C4-2B (cell line): ENCODE results near the gene CAMK4.
"Not testable (repeated sequence)": the region's sequence is repeated elsewhere in the genome, so short reads cannot be mapped to it uniquely, and the experiment has no call there.

Experiments
- H3K27ac ChIP-seq: fragments of 450-650 bp; 2 replicates; pipeline ENCODE4 v1.5.1; 2017
- ZFX ChIP-seq: fragments of 450-650 bp; IDR thresholded peaks from 2 replicates; pipeline ENCODE4 v1.6.1; 2017
- TF ChIP-seq, protein P1 (sequence below): fragments of 450-650 bp; conservative IDR thresholded peaks from 2 replicates; pipeline ENCODE4 v1.5.1; 2017; ENCODE audit warnings: mild to moderate bottlenecking

The CAMK4 gene

GRCh38 chr5:111246459-111246858 lies 22.3 kb downstream of the CAMK4 start:
- H3K27ac ChIP-seq, result no peak overlapping the region
- no peak for TF ChIP-seq ZFX
- TF ChIP-seq, protein P1, sequence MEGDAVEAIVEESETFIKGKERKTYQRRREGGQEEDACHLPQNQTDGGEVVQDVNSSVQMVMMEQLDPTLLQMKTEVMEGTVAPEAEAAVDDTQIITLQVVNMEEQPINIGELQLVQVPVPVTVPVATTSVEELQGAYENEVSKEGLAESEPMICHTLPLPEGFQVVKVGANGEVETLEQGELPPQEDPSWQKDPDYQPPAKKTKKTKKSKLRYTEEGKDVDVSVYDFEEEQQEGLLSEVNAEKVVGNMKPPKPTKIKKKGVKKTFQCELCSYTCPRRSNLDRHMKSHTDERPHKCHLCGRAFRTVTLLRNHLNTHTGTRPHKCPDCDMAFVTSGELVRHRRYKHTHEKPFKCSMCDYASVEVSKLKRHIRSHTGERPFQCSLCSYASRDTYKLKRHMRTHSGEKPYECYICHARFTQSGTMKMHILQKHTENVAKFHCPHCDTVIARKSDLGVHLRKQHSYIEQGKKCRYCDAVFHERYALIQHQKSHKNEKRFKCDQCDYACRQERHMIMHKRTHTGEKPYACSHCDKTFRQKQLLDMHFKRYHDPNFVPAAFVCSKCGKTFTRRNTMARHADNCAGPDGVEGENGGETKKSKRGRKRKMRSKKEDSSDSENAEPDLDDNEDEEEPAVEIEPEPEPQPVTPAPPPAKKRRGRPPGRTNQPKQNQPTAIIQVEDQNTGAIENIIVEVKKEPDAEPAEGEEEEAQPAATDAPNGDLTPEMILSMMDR, result no peak

DNA sequence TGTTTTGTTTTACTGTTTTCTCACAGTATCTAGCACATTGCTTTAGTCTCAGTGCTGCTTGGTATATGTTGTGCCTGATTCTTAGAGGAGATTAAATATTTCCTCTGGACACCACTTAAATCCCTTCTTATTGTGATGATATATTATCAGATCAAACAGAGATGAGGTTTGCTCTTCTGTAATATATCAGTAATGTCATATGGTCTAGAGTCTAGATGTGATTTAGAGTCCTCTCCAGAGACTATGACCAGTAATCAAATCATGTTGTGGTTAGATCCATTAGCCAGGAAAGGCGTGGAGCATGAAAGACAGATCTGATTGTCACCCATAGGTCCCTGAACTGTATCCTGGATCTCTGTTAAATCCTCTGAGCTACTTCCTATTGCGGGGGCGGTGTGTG lies 24.4 kb downstream of the CAMK4 start:
- TF ChIP-seq ZFX, result no peak
- TF ChIP-seq, protein P1, result no peak
- H3K27ac ChIP-seq, result no peak overlapping the region

GRCh38 chr5:111251921-111252320 lies 27.7 kb downstream of the CAMK4 start:
- H3K27ac ChIP-seq, result no peak overlapping the region
- TF ChIP-seq ZFX, result no peak
- TF ChIP-seq, protein P1, result no peak

- TF ChIP-seq ZFX, result no peak
- TF ChIP-seq, protein P1, result no peak
- H3K27ac ChIP-seq, result no peak overlapping the region
Observed at GRCh38 chr5:111252799-111253545, 28.8 kb downstream of the CAMK4 start.

- H3K27ac ChIP-seq, result no peak overlapping the region
Observed at GRCh38 chr5:111254613-111255012, 30.4 kb downstream of the CAMK4 start.

GRCh38 chr5:111255169-111255568 lies 31.0 kb downstream of the CAMK4 start:
- no peak for TF ChIP-seq ZFX
- TF ChIP-seq, protein P1, result no peak
- no peak overlapping the region for H3K27ac ChIP-seq

More at GRCh38 chr5:111254613-111255012, 30.4 kb downstream of the CAMK4 start:
- TF ChIP-seq ZFX, result no peak
- TF ChIP-seq, protein P1, result no peak

DNA sequence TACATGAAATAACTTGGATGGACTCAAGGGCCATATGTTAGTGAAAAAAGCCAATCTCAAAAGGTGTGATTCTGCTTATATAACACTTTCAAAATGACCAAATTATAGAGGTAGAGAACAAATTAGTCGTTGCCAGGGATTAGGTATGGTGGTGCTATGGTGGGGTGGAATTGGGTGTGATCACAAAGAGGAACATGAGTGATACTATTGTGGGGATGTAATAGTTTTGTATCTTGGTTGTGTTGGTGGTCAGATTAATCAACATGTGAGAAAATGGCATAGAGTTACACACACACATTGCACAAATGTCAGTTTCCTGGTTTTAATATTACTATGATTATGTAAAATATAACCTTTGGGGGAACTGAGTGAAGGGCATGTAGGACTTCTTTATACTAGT lies 31.9 kb downstream of the CAMK4 start:
- no peak for TF ChIP-seq ZFX
- H3K27ac ChIP-seq, result no peak overlapping the region

- H3K27ac ChIP-seq, result not testable (repeated sequence)
Observed at GRCh38 chr5:111257610-111258009, 33.4 kb downstream of the CAMK4 start.
